ENCODE results near the gene FLG2. TPM values are rescaled to one million over a fixed set of nuclear protein-coding genes. Genes with fewer than 3 reads are reported as not detected.

The FLG2 gene
- under 1 TPM in 1 of 4 donors, not detected in 3; under 0.01 TPM for total RNA-seq

GRCh38 chr1:152359906-152360305 lies at the start of gene FLG2:
Gene FLG2 (minus strand): TSS chr1:152360006. CDS start chr1:152358884, 1,122 bp downstream.
- no peak for TF ChIP-seq CTCF (IDR thresholded peaks at IDR 0.05; ENCODE audit: low read depth)

- TF ChIP-seq CTCF (IDR thresholded peaks at IDR 0.05; ENCODE audit: low read depth), result no peak
These were observed 48.9 kb upstream of the FLG2 start for GRCh38 chr1:152408664-152409063.

GRCh38 chr1:152398812-152399698 lies 39.2 kb upstream of the FLG2 start:
- TF ChIP-seq CTCF (IDR thresholded peaks at IDR 0.05; ENCODE audit: low read depth), result no peak

GRCh38 chr1:152397474-152397873 lies 37.7 kb upstream of the FLG2 start:
- TF ChIP-seq CTCF (IDR thresholded peaks at IDR 0.05; ENCODE audit: low read depth), result no peak

GRCh38 chr1:152394151-152394550 lies 34.3 kb upstream of the FLG2 start:
- no peak for TF ChIP-seq CTCF (IDR thresholded peaks at IDR 0.05; ENCODE audit: low read depth)

GRCh38 chr1:152392909-152393308 lies 33.1 kb upstream of the FLG2 start:
- TF ChIP-seq CTCF (IDR thresholded peaks at IDR 0.05; ENCODE audit: low read depth), result no peak

GRCh38 chr1:152388889-152389288 lies 29.1 kb upstream of the FLG2 start:
- no peak for TF ChIP-seq CTCF (IDR thresholded peaks at IDR 0.05; ENCODE audit: low read depth)
